OCI-LY1 (cell line): ENCODE results near the gene SCAMP2.

ENCODE experiments used
- EZH2 ChIP-seq: fragments of 200-600 bp; sonication (generic), shearing (Covaris generic); IDR thresholded peaks from 2 replicates; pipeline ENCODE4 v1.8.0; 2017; ENCODE audit warnings: borderline replicate concordance, mixed run types, mild to moderate bottlenecking, antibody characterized with exemption, low read length, moderate library complexity, mixed read lengths
- TF ChIP-seq, protein P1 (sequence below): fragments of 200-600 bp; sonication (generic), shearing (Covaris generic); IDR thresholded peaks from 2 replicates; pipeline ENCODE4 v1.5.1; 2017; ENCODE audit warnings: mild to moderate bottlenecking, antibody characterized with exemption, low read length, moderate library complexity, mixed read lengths

GRCh38 chr15:74856537-74856936 lies 16.6 kb downstream of the SCAMP2 start:
- TF ChIP-seq EZH2, result no peak
- TF ChIP-seq, protein P1, sequence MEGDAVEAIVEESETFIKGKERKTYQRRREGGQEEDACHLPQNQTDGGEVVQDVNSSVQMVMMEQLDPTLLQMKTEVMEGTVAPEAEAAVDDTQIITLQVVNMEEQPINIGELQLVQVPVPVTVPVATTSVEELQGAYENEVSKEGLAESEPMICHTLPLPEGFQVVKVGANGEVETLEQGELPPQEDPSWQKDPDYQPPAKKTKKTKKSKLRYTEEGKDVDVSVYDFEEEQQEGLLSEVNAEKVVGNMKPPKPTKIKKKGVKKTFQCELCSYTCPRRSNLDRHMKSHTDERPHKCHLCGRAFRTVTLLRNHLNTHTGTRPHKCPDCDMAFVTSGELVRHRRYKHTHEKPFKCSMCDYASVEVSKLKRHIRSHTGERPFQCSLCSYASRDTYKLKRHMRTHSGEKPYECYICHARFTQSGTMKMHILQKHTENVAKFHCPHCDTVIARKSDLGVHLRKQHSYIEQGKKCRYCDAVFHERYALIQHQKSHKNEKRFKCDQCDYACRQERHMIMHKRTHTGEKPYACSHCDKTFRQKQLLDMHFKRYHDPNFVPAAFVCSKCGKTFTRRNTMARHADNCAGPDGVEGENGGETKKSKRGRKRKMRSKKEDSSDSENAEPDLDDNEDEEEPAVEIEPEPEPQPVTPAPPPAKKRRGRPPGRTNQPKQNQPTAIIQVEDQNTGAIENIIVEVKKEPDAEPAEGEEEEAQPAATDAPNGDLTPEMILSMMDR, result no peak
